Keratinocyte (primary cell): ENCODE measurements around the gene RBMS3. TPM values are rescaled to one million over a fixed set of nuclear protein-coding genes. Genes with fewer than 3 reads are reported as not detected.

Experiments used
- DNase-seq: peaks from one replicate; pipeline ENCODE4 v3.0.0-alpha.2; 2011; ENCODE audit warnings: low read depth, missing footprints, low spot score
- FAIRE-seq: peaks from 2 replicates; lab custom pipeline; 2011; peaks lifted over from hg19 to GRCh38; lab: Jason Lieb, UNC
- H2AFZ ChIP-seq: 2 replicates; pipeline ENCODE4 v1.6.0; 2012; ENCODE audit warnings: low read length, control low read depth, inconsistent platforms; ENCODE audit not compliant: control insufficient read depth
- H3K27ac ChIP-seq: 2 replicates; pipeline ENCODE4 v1.5.1; 2011; ENCODE audit warnings: low read length; ENCODE audit not compliant: control insufficient read depth, insufficient read depth
- H3K27me3 ChIP-seq: 3 replicates; pipeline ENCODE4 v1.6.0; 2011; ENCODE audit warnings: low read length; ENCODE audit not compliant: control insufficient read depth, insufficient read depth; ENCODE audit errors: extremely low read depth
- H3K36me3 ChIP-seq, 2 experiments: 2 replicates in 1 of 2; 3 replicates in 1 of 2; pipeline ENCODE4 v1.5.1; 2011; ENCODE audit warnings: low read length in 2 of 2, mild to moderate bottlenecking in 1 of 2; ENCODE audit not compliant: control insufficient read depth in 2 of 2, insufficient read depth in 2 of 2; ENCODE audit errors: extremely low read depth in 1 of 2
- H3K4me1 ChIP-seq: 3 replicates; pipeline ENCODE4 v1.5.1; 2011; ENCODE audit warnings: low read length; ENCODE audit not compliant: control insufficient read depth, insufficient read depth; ENCODE audit errors: extremely low read depth
- H3K4me2 ChIP-seq: 3 replicates; pipeline ENCODE4 v1.6.0; 2011; ENCODE audit warnings: low read depth, low read length; ENCODE audit not compliant: control insufficient read depth, insufficient read depth; ENCODE audit errors: extremely low read depth
- H3K4me3 ChIP-seq, 3 experiments: fragments of 200-600 bp in 1 of 3; sonication (generic) in 1 of 3; 2 replicates in 2 of 3; 3 replicates in 1 of 3; pipeline ENCODE4 v1.5.1; 2011 to 2016; ENCODE audit warnings: low read length in 3 of 3, mild to moderate bottlenecking in 3 of 3, control low read depth in 2 of 3, inconsistent platforms in 1 of 3, low read depth in 1 of 3, mixed read lengths in 1 of 3, mixed run types in 1 of 3, moderate library complexity in 1 of 3; ENCODE audit not compliant: control insufficient read depth in 2 of 3, insufficient read depth in 2 of 3; ENCODE audit errors: extremely low read depth in 1 of 3
- H3K79me2 ChIP-seq: 2 replicates; pipeline ENCODE4 v1.6.0; 2012; ENCODE audit warnings: low read length; ENCODE audit not compliant: control insufficient read depth, insufficient read depth
- H3K9ac ChIP-seq: 3 replicates; pipeline ENCODE4 v1.6.0; 2011; ENCODE audit warnings: low read length; ENCODE audit not compliant: control insufficient read depth, insufficient read depth; ENCODE audit errors: extremely low read depth
- H3K9me1 ChIP-seq: 3 replicates; pipeline ENCODE4 v1.6.0; 2011; ENCODE audit warnings: low read length; ENCODE audit not compliant: control insufficient read depth, insufficient read depth; ENCODE audit errors: extremely low read depth
- H3K9me3 ChIP-seq: 2 replicates; pipeline ENCODE4 v1.5.1; 2012; ENCODE audit warnings: low read depth, low read length; ENCODE audit not compliant: control insufficient read depth
- H4K20me1 ChIP-seq: 3 replicates; pipeline ENCODE4 v1.6.0; 2011; ENCODE audit warnings: low read length; ENCODE audit not compliant: control insufficient read depth, insufficient read depth; ENCODE audit errors: extremely low read depth
- EZH2 ChIP-seq: IDR thresholded peaks from one replicate; pipeline ENCODE4 v1.6.1; 2012; ENCODE audit warnings: inconsistent platforms, mild to moderate bottlenecking, low read length, moderate library complexity
- dilution Hi-C: fragments of 300-500 bp; cut with MboI; formaldehyde crosslinking; loops from one replicate; pipeline ENCODE4 v1.7.0; 2020; ENCODE audit warnings: low sequenced_read_pairs; ENCODE audit not compliant: extremely low pct_ligation_motif_present
- polyA plus RNA-seq, 5 experiments: library from polyadenylated mRNA; depleted of rRNA in 3 of 5; stranded (reverse) in 3 of 5; stranded (forward) in 1 of 5; unstranded in 1 of 5; fragments of >200 nt; gene quantifications; 1 replicate in 1 of 5; 2 replicates in 3 of 5; 3 replicates in 1 of 5; pipeline versions ENCODE4 v1.2.1 to v1.2.3, GENCODE V29; 2011 to 2012; ENCODE audit warnings: missing spikeins in 2 of 5, low read depth in 1 of 5, low replicate concordance in 1 of 5
- TF ChIP-seq, protein P1 (sequence below), 3 experiments: IDR thresholded peaks in 1 of 3; conservative IDR thresholded peaks in 1 of 3; optimal IDR thresholded peaks in 1 of 3; 2 replicates in 2 of 3; 3 replicates in 1 of 3; pipeline versions ENCODE3 to v1.5.1; 2011; ENCODE audit warnings: low read length in 3 of 3, mild to moderate bottlenecking in 3 of 3, moderate library complexity in 2 of 3, control low read depth in 1 of 3, inconsistent platforms in 1 of 3; ENCODE audit not compliant: insufficient read depth in 2 of 3; ENCODE audit errors: extremely low read depth in 1 of 3

The RBMS3 gene
- polyA plus RNA-seq, 1 donor (not counting 4 experiments of a cell fraction or from before 2014, with no cell fraction given): 2.3 TPM

GRCh38 chr3:29937185-29937584, 656.3 kb downstream of the RBMS3 start:
- H3K4me1 ChIP-seq: peaks cover 20% of the 10 kb centered on the region
- no peaks in the 10 kb centered on the region for H3K79me2 ChIP-seq
- H3K4me2 ChIP-seq: peak overlapping the region; percentile 37
- FAIRE-seq (peak; percentile 39), DNase-seq (peak; percentile 7)
- no peaks in the 10 kb centered on the region for H4K20me1 ChIP-seq
- no peaks in the 10 kb centered on the region for H3K36me3 ChIP-seq
- H2AFZ ChIP-seq: no peak overlapping the region
- H3K9me3 ChIP-seq: no peaks in the 10 kb centered on the region
- no peaks in the 10 kb centered on the region for H3K27me3 ChIP-seq
- no peak overlapping the region for H3K4me3 ChIP-seq
- H3K9ac ChIP-seq: no peak overlapping the region
- H3K9me1 ChIP-seq: no peaks in the 10 kb centered on the region
- TF ChIP-seq, protein P1, sequence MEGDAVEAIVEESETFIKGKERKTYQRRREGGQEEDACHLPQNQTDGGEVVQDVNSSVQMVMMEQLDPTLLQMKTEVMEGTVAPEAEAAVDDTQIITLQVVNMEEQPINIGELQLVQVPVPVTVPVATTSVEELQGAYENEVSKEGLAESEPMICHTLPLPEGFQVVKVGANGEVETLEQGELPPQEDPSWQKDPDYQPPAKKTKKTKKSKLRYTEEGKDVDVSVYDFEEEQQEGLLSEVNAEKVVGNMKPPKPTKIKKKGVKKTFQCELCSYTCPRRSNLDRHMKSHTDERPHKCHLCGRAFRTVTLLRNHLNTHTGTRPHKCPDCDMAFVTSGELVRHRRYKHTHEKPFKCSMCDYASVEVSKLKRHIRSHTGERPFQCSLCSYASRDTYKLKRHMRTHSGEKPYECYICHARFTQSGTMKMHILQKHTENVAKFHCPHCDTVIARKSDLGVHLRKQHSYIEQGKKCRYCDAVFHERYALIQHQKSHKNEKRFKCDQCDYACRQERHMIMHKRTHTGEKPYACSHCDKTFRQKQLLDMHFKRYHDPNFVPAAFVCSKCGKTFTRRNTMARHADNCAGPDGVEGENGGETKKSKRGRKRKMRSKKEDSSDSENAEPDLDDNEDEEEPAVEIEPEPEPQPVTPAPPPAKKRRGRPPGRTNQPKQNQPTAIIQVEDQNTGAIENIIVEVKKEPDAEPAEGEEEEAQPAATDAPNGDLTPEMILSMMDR (optimal IDR thresholded peaks at IDR 0.05 in 1 of 3, IDR thresholded peaks at IDR 0.05 in 1 of 3, conservative IDR thresholded peaks at IDR 0.05 in 1 of 3; ENCODE audit: extremely low read depth in 1 of 3, insufficient read depth in 2 of 3, low read length in 3 of 3): no peak
- no peak for TF ChIP-seq EZH2
- H3K27ac ChIP-seq: peak overlapping the region; percentile 31
- dilution Hi-C loops: no loop called here

DNA sequence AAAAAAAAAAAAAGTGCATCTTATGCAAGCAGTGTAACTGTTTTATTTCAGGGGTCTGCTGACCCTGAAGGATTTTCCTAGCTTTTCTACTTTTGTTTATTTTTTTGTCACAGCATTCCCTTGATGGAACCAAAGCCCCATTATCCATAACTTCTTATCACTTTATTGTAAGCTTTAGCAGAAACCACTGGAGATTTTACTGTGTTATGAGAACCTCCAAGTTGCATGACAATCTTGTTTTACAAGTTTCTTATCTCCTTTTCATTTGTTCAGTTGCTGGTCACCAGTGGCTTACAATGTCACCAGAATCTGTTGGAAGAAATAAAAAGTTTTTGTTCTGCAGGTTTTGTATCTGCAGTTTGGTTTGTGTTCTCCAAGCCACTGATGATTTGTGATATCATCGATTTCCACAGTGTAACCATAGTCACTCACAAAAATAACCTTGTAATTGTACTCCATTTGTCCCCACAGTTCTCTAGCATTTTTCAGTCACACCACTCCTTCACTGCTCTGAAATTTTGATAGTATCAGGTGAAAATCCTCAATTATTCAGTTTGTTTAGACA, 660.0 kb downstream of the RBMS3 start:
- TF ChIP-seq EZH2: no peak
- TF ChIP-seq, protein P1 (optimal IDR thresholded peaks at IDR 0.05 in 1 of 3, IDR thresholded peaks at IDR 0.05 in 1 of 3, conservative IDR thresholded peaks at IDR 0.05 in 1 of 3; ENCODE audit: extremely low read depth in 1 of 3, insufficient read depth in 2 of 3, low read length in 3 of 3): no peak
- DNase-seq (no peak), FAIRE-seq (no peak)
- H3K4me2 ChIP-seq: no peak overlapping the region
- no peak overlapping the region for H3K9ac ChIP-seq
- no peaks in the 10 kb centered on the region for H3K27me3 ChIP-seq
- peaks cover 19% of the 10 kb centered on the region for H3K4me1 ChIP-seq
- H3K79me2 ChIP-seq: no peaks in the 10 kb centered on the region
- no peaks in the 10 kb centered on the region for H3K36me3 ChIP-seq
- no peaks in the 10 kb centered on the region for H3K9me1 ChIP-seq
- no peaks in the 10 kb centered on the region for H3K9me3 ChIP-seq
- H3K4me3 ChIP-seq: no peak overlapping the region
- no peak overlapping the region for H3K27ac ChIP-seq
- no peak overlapping the region for H2AFZ ChIP-seq
- dilution Hi-C loops: no loop called here
- no peaks in the 10 kb centered on the region for H4K20me1 ChIP-seq
